HG03097 (cell line): ENCODE measurements around the gene PRRG2.

ENCODE experiments used
- ATAC-seq: cut with Tn5 transposase; IDR thresholded peaks from one replicate; pipeline ENCODE4 v1.9.1; 2021; ENCODE audit not compliant: unreplicated experiment, low FRiP score

The PRRG2 gene

GRCh38 chr19:49585023-49585422 is 3.9 kb downstream of the PRRG2 start:
- no peak for ATAC-seq

DNA sequence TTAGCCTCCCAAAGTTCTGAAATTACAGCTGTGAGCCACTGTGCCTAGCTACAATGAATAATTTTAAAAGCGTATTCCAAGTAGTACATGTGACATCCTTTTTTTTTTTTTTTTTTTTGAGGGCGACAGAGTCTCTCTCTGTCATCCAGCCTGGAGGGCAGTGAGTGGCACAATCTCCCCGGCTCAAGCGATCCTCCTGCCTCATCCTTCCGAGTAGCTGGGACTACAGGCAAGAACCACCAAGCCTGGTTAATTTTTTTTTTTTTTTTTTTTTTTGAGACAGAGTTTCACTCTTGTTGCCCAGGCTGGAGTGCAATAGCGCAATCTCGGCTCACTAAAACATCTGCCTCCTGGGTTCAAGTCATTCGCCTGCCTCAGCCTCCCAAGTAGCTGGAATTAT is 6.1 kb downstream of the PRRG2 start:
- no peak for ATAC-seq

GRCh38 chr19:49588365-49589122 is 7.4 kb downstream of the PRRG2 start:
- ATAC-seq: no peak

DNA sequence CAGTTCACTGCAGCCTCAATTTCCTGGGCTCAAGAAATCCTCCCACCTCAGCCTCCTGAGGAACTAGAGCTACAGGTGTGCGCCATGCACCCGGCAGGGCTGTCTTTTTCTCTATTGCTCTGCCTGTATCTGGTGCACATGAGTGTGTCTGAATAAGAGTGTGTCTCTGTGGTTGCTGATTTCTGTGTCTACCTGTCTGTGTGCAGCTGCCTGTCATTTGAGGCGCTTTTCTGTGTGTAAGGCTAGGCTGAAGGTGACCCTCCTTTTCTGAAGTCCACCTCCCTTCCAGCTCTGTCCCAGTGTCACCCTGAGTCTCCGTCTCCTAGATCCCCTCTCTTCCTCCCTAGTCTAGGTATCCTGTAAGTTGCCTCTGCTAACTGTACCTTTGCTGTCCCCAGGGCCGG is 8.4 kb downstream of the PRRG2 start:
- no peak for ATAC-seq

DNA sequence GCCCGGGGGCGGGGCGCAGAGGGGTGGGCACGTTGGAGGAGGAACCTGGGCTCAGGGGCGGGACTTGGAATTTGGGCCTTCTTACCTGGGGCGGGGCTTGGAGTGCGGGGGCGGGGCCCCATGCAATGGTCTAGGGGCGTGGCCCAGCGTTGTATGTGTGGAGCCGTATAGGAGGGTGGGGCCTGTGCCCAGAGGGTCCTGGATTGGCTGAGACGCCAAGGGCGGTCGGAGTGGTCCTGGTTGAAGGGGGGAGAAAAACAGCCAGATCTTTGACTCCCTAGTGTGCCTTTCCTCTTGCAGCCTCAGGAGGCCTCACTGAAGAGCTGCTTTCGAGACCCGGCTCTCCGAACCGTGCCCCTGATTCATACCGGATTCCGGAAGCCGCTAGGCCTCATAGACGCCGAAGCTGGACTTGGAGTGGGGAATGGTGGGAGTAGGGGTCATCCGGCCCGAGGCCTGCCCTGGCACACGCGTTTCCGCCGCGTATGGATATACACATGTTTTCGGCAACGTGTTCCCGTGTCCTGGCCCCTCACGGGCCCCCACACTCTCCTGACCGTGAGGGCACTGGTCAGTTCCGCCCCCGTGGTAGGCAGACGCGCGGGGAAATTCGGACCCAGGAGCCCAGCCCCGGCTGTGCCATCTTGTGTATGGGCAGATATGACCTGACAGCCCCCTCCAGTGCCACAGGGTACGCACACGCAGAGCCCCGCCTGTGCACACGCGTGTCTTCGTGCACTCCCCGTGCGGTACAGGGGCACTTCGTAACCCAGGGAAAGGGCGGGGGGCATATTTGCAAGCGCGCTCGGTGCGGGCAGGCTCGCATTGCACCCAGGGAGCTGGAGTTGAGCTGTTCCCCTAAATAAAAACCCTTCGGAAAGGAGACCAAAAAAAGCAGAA is 9.2 kb downstream of the PRRG2 start:
- peak; percentile 68 for ATAC-seq

DNA sequence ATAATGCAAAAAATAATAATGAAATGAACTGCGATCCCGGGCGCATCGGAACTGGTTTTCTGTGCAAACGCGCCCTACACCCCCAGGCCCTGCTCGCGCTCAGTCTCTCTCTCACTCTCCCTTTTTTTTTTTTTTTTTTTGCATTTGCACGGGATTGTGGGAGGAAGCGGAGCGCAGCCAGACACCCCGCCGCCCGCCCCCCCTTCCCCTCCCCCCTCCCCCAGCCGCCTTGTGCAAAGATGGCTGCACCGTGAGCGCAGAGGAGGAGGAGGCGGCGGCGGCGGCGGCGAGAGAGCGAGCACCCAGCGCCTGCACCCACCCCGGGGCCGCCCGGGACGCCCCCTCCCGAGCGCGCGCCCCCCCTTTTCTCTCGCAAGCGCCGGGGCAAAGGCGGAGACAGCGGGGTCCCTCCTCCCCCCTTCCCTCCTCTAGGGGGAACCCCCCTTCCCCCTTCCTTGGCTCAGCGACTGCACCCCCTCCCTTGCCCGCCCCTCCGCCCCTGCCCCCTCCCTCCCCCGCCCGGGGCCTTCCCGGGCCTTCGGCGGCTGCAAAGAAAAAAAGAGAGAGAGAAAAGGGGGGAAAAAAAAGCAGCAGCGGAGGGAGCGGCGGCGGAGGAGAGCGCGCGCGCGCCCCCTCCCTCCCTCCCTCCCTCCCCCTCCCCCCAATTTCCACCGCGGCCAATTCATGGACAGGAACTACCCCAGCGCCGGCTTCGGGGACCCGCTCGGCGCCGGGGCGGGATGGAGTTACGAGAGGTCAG is 10.0 kb downstream of the PRRG2 start, which contains the start of gene PRR12:
Gene PRR12 (plus strand): TSS at position 212 of the 760 bp plus-strand sequence. CDS start 473 bp downstream, at position 685.
- ATAC-seq: no peak

GRCh38 chr19:49591731-49592485 is 10.8 kb downstream of the PRRG2 start:
- ATAC-seq: no peak

GRCh38 chr19:49592486-49593232 is 11.5 kb downstream of the PRRG2 start:
- no peak for ATAC-seq

- ATAC-seq: peak; percentile 37
These were observed 12.4 kb downstream of the PRRG2 start for GRCh38 chr19:49593233-49594113.

DNA sequence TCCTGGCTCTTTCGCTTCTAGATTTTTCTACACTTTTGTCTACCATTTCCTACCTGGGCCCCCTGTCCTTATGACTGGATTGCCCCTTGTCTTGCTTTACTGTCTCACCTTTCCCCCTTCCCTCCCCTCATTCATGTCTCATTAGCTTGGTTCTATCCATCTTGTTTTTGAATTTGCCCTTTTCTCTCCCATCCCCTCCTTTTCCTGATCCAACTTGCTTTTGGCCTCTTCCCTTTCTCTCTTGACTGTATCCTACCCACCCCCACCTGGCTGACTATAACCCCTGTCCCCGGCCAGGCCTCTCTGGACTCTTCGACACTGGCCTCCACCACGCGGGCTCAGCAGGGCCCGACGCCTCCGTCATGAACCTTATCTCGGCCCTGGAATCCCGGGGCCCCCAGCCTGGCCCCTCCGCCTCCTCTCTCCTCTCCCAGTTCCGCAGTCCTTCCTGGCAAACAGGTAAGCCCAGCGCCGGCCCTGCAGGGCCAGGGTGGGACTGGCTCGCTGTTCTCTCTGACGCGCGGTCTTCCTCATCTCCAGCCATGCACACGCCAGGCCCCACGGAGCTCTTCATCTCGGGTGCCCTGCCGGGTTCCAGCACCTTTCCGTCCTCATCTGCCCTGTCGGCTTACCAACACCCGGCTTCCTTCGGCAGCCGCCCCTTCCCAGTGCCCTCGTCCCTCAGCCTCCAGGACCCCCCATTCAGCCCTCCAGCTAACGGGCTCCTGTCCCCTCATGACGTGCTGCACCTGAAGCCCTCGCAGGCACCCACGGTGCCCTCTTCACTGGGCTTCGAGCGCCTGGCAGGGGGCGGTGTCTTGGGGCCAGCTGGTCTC is 13.3 kb downstream of the PRRG2 start:
- ATAC-seq: no peak

GRCh38 chr19:49594993-49595818 is 14.1 kb downstream of the PRRG2 start:
- ATAC-seq: no peak

GRCh38 chr19:49595819-49596404 is 14.8 kb downstream of the PRRG2 start:
- no peak for ATAC-seq

DNA sequence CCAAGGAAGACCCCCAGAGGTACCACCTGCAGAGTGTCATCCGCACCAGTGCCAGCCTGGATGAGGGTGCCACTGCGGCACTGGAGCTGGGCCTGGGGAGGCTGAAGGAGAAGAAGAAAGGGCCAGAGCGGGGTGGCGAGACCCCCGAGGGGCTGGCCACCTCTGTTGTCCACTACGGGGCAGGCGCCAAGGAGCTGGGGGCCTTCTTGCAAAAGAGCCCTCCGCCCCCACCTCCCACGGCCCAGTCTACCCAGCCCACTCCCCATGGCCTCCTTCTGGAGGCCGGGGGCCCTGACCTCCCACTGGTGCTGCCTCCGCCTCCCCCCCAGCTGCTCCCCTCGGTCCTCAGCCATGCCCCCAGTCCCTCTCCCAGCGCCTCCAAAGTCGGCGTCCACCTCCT is 15.3 kb downstream of the PRRG2 start:
- ATAC-seq: no peak

DNA sequence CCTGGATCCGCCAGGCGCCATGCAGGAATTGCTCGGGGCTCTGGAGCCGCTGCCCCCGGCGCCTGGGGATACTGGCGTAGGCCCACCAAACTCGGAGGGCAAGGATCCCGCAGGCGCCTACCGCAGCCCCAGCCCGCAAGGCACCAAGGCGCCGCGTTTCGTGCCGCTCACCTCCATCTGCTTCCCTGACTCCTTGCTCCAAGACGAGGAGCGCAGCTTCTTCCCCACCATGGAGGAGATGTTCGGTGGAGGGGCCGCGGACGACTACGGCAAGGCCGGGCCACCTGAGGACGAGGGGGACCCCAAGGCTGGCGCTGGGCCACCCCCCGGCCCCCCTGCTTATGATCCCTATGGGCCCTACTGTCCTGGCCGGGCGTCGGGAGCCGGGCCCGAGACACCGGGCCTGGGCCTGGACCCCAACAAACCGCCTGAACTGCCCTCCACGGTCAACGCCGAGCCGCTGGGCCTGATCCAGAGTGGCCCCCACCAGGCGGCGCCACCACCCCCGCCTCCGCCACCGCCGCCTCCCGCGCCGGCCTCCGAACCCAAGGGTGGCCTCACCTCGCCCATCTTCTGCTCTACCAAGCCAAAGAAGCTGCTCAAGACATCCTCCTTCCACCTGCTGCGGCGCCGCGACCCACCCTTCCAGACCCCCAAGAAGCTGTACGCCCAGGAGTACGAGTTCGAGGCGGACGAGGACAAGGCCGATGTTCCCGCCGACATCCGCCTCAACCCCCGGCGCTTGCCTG is 16.0 kb downstream of the PRRG2 start:
- ATAC-seq: no peak

- ATAC-seq: no peak
These were observed 16.5 kb downstream of the PRRG2 start for GRCh38 chr19:49597703-49597974.
